ENCODE data around the gene SMARCD1. TPM values are rescaled to one million over a fixed set of nuclear protein-coding genes. Genes with fewer than 3 reads are reported as not detected.
"Not testable (repeated sequence)": the region's sequence is repeated elsewhere in the genome, so short reads cannot be mapped to it uniquely, and the experiment has no call there.

SMARCD1 gene
- total RNA-seq, 1 donor from 2014 or later = 49.3 TPM

DNA sequence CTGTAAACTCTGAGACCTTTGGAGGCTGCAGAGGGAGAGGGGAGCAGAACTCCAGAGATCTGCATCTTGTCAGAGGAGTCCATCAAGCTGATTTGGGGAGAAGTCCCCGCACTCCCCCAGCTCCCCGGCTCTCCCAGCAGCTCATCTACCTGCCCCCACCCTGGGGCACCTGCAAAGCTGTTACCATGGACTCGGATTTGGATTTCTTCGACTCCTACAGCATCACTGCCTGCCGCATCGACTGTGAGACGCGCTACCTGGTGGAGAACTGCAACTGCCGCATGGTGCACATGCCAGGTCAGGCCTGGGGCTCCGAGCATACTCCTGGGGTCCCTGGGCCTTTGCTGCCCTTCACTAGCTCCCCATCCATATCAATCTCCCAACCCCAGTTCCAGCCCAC lies 6.9 kb upstream of the SMARCD1 start:
- DNase-seq = no peak

DNA sequence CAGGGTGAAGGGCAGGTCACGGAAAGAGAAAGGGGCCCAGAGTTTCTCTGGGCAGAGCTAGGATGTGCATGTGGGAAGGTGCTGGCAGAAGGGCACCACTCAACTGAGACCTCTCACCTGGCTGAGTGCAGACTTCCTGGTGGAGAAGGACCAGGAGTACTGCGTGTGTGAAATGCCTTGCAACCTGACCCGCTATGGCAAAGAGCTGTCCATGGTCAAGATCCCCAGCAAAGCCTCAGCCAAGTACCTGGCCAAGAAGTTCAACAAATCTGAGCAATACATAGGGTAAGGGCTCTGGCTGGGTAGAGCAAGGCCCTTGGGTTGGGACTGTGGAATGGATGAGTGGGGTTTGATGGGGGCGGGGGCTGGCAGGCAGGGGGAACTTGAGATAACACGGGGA lies 5.4 kb upstream of the SMARCD1 start:
- DNase-seq = no peak

DNA sequence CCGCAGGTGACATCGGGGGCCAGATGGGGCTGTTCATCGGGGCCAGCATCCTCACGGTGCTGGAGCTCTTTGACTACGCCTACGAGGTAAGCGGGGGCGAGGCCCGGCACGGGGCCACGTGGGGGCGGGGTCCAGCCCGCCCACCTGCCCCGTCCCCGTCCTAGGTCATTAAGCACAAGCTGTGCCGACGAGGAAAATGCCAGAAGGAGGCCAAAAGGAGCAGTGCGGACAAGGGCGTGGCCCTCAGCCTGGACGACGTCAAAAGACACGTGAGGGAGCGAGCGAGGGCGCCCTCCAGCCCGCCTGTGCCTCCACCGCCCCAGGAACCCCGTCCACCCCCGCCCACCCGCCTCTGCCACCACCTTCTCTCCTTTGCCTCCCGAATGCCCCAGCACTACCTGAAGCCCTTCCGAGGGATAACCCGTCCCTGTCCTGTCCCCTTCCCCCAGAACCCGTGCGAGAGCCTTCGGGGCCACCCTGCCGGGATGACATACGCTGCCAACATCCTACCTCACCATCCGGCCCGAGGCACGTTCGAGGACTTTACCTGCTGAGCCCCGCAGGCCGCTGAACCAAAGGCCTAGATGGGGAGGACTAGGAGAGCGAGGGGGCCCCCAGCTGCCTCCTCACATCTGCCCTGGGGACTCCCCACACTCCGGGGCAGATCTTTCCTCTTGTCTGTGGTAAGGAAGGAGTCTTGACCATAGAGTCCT lies 3.9 kb upstream of the SMARCD1 start:
- no peak for DNase-seq

DNA sequence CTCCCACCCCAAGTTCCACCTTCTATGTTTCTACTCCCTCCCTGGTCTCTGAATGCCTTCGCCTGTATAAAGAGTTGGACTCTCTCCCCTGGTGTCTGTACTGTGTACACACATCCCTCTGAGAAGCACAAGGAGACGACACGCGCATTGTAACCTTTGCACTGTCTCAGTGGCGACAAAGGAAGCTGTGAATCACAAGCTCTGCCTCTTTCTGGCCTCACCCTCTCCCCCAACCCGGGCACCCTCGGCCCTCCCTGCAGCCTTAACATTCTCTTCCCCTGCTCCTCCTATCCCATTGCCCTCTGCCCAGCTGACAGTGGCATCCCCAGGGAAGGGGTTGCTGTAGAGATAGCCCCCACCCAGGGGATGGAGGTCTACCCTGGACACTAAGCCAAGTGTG lies 2.5 kb upstream of the SMARCD1 start:
- DNase-seq = no peak

DNA sequence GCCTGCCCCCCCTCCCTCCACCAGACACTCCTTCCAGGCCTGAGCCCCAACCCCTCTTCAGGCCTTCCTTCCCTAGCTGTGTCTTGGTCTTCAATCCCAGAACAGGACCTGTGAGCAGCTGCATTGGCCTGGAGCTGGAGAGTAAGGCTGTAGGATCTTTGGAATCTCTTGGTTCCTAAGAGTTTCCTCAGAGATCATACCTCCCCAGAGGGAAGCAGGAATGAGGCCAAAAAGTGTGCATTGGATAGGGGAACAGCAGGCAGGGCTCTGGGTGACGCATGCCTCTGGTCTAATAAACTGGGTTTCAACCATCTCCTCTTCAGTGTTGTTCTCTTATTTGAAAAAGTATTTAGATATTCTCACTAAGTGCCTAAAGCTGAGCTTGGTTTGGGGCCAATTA lies 1.8 kb upstream of the SMARCD1 start:
- DNase-seq = no peak

DNA sequence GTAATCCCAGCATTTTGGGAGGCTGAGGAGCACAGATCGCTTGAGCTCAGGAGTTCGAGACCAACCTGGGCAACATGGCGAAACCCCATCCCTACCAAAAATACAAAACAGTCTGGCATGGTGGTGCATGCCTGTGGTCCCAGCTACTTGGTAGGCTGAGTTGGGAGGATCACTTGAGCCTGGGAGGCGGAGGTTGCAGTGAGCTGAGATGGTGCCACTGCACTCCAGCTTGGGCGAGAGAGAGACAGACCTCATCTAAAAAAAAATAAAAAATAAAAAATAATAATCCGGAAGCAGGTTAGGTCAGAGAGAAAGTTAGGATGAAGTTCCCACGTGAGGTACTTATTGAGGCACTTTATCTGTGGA lies 750 bp upstream of the SMARCD1 start:
- not testable (repeated sequence) for DNase-seq

DNA sequence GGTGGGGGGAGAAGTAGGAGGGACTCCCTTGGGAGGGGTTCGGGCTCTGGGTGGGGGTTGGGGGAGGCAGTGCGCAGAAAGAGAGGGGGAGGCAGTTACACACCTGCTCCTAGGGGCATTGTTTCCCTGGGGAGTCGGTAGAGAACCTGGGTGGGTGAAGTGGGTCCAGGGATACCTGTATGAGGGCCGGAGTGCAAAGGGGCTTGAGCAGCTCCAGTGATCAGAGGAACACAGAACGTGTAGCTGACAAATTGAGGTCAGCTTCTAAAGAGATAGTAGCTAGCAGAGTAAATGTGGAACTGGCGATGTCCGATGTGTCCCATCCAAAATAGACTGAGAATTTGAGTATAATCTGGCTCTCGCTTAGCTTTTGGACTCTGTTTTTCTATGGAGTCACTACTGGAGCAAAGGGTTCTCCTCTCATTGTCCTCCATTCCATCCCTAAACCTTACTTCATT lies 502 bp downstream of the SMARCD1 start:
- DNase-seq = no peak

DNA sequence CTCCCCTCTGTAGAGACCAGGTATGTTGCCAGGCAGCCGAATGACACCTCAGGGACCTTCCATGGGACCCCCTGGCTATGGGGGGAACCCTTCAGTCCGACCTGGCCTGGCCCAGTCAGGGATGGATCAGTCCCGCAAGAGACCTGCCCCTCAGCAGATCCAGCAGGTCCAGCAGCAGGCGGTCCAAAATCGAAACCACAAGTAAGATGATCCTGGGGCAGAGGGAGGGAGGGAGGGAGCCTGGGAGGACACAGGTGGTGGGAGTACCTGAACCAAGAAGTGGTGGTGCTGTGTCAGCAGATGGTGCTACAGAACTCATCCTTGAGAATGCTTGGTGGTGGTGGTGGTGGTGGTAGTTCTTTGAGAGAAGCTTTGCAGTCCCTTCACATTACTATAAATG lies 1.0 kb downstream of the SMARCD1 start:
- no peak for DNase-seq

DNA sequence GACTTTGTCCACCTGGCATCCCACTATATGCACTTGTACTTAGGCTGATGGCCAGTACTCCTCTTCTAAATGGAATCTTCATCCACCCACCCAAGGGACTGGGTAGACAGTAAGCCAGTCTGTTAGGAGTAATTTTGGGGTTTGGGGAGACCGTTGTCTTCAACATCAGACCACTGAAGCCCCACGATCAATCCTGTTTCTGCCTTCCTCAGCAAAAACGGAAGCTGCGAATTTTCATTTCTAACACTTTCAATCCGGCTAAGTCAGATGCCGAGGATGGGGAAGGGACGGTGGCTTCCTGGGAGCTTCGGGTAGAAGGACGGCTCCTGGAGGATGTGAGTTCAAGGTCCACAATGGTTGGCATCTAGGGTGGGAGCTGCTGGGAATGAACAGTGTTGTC lies 2.0 kb downstream of the SMARCD1 start:
- no peak for DNase-seq

DNA sequence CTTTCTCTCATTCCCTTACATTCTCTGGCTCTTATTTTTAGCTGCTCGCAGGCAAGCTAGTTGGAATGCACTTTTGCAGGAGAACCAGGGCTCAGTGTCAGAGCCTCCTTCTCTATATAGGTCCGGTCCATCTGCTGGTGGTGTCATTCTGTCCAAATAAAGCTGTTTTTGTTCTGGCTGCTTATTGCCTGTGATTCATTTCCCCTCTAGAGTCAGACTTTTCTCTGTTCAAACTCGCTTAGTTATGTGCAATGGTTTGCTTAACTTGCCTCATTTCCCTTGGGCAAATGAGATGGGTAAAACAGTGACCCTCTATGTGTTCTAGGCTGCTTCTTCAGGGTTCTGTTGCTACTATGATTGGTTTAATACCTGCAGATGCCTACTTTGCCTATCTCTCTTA lies 2.9 kb downstream of the SMARCD1 start:
- no peak for DNase-seq

DNA sequence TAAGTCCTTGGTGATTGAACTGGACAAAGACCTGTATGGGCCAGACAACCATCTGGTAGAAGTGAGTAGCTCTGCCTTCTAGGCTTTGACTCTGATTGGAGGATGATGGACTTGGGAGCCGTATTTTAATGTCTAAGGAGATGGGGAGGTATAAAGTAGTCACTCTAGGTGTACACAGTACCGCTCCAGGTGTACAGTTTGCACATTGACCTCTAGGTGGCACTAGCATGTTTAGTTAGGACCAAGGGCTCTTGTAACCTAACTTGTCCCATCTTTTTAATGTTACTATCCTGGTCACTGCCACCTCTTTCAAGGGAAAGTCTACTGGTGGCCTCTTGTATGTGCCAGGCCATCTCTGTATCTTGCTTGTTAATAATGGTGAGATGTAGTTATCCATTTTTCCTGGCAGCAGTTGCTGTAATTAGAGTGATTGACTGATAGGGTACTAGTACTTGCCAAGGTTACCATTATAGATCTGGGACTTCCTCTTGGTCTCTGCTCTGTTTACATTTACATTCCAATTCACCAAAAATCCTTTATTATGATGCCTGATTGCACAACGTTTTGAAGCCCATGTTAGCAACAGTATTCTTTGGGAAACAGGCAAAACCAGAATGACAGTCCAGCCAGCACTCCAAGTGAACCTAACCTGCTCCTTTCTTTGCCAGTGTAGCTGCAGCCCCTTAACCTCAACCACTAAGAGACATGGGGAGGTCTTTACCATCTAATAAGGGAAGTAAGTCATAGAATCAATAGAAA lies 3.6 kb downstream of the SMARCD1 start:
- DNase-seq = no peak

DNA sequence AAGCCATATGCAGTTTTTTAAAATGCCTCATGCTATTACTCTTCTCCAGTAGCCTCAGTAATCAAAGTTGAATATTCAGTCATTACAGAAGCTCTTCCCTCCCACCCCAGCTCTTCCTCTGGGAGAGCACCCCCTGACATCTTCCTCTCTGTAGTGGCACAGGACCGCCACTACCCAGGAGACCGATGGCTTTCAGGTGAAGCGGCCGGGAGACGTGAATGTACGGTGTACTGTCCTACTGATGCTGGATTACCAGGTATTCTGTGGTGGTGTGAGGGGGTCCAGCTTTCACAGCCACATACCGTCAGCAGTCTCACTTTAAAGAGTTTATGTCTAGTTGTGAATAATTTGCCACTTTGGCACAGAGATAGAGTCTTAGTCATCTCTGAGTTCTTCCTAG lies 4.6 kb downstream of the SMARCD1 start:
- DNase-seq = no peak

DNA sequence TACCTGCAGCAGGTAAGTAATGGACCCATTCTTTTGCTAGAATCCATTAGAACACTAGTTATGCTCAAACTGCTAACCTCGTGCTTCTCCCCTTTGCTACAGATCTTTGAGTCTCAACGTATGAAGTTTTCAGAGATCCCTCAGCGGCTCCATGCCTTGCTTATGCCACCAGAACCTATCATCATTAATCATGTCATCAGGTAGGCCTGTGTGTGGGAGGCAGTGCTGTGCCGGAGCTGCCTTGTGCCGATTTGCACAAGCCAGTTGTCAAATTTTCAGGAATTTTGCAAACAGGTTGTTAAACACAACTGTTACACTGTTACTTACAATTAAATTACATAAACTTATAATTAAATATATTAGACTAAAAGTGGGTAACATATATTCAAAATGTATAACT lies 5.2 kb downstream of the SMARCD1 start:
- DNase-seq = no peak

DNA sequence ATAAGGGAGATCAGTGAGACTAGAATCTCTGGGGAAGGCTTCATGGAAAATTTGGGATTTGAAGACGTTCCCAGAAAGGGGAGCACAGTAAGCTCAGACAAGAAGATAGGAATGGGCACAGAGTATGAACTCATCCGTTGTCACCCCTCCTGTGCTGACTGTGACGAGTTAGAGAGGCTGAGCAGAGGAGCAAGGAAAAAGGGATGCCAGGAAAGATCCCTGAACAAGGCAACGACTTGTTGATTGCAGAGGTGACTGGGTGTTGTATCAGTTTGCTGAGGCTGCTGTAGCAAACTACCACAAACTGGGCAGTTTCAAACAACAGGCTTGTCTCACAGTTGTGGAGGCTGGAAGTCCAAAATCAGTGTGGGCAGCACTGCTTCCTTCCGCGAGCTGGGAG lies 12.8 kb downstream of the SMARCD1 start:
- no peak for DNase-seq

DNA sequence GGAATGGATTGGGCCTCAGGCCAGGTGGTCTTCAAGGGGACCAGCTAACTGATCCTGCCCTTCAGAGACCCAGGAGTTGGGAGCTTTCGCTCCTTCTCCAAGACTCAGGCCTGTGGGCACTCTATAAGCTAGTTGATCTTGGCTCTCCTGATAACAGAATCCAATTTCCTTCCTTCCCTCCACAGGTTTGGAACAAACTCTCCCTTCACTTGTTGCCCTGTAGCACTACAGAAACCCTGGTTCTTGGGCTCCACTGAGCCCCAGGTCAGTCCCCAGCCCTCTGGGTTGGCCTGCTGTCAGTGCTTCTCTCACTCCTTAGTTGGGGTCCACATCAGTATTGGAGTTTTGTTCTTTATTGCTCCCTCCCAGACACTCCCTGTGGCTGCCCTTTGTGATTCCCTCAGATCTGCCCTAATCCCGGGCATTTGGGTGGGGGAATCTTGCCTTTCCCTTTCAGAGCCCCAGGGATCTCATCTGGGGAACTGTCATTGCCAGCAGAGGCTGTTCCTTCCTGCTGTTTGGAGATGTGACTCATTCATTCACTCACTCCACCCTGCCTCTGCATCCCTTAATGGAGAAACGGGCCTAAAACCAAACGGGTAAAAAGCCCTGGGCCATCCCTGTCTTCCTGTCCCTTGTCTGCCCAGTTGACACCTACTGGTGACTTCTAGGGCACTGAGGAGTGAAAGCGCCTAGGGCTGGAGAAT lies 14.3 kb downstream of the SMARCD1 start:
- DNase-seq = no peak

DNA sequence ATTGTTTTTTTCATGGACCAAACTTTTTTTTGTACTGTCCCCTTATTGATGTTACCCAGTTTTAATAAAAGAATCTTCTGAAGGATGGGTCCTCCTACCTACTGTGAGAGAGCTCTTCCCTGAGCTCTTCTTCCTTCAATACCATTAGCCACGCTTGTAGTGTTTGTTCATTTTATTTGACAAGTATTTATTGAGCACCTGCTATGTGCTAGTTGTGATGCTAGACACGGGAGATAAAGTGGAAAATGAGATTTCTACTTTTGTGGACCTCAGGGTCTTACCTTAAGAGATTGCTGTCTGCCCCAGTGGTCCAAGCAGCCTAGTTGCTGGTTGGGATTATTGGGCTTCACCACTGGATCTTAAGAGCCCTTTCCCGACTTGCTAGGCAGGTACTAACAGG lies 15.4 kb downstream of the SMARCD1 start:
- DNase-seq = no peak

DNA sequence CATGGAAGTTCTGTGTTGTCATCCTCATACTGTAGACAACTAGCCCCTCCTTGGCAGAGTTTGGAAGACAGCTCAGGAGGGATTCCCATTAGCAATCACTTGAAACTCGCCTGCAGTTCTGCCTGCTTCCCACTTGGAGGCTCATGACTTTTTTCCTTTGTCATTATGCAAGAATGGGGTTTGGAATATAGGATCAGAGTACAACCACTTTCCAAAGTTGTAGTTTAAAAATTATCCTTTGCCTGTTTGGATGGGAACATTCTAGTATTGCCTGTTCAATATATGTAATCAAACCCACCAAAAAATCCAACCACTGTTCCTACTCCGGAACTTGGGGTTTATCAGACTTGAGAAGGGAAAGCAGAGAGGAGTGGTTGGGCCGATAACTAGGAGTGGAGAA lies 16.5 kb downstream of the SMARCD1 start:
- DNase-seq = no peak

DNA sequence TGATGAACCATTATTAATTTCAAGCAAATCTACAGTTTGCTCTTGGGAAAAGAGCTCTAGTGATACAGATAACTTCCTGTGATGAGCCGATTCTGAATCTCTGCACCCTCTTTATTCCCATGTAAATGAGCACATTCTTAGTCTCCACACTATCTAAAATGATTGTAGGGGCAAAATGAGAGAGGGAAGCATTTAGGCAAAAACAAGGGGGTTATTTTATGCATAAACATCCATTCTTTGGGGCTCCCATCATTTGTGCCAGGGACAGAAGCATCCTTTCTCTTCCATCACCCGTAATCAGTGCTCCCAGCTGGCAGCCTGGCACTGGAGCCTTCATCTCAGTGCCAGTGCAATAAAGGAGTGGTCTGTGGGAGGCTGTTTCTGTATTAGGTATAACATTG lies 17.0 kb downstream of the SMARCD1 start:
- peak; percentile 28 for DNase-seq

DNA sequence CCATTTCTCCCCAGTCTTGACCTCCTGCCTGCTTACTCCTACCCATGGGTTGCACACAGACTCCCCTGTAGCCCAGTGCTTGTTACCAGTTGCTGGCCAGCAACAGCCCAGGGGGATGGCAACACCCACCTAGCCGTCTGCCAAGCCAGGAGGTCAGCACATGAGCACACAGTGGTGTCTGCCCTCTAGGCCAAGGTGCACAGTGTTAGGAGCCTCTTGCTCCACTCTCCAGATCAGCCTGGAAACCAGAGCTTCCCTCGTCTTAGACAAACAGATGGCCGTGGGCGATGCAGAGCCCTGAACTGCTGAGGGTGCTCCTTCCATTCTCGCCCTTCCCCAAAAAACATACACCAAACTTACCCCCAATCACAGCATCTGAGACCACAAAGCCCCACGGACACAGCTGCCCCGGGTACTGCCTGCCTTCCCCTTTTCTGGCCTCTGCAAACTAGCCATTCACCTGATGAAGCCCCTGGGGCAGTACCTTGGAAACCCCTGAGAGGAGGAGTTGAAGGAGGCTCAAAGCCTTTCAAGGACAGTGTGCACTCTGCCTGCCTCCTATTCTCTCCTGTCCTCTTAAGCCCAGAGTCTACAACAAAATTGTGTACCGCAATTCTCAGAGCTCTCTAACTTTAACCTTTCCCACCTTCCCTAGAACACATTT lies 17.6 kb downstream of the SMARCD1 start:
- DNase-seq = no peak

DNA sequence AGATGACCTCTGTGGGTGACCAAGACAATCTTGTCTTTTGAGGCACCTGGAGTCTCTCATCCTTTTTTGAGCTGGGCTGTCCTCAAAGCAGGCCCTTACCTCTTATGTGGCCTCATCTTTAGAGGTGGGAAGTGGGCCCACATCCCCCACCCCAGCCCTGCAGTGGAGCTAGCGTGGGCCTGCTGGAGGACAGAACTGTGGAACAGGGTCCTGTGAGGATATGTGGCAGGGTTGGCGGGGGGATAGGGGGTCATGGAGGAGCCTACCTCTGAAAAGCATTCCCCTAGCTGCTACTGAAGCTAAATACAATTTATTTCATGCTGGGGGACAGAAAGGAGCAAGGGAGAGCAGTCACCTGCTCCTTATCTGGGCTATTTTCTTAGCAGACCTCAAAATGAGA lies 18.2 kb downstream of the SMARCD1 start:
- DNase-seq = no peak

DNA sequence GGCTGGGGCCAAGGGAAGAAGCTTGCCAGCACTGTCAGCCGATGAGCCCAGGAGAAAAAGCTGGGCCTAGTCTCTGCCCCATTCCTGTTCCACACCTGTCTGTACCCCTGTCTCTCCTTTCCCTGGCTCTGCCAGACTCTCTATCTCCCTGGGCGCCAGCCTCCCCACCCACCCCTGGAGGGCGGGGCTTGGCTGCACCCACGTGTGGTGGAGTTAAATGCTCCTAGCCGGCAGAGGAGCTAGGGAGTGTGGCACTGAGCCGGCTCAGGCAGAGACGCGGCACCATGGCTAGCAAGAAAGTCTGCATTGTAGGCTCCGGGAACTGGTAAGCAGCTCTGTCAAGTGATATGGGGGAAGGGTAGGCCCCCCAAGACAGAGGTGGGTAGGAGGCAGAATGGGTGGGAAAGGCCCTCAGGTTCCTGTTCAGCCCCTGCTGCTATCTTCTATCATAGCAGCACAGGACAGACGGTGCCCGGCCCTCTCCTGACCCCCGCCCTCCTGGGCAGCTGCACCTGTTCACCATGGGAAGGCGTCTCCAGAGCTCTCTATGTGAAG lies 18.7 kb downstream of the SMARCD1 start, which contains the start of gene GPD1:
Gene GPD1 (plus strand): TSS at position 242 of the 555 bp plus-strand sequence. CDS start 43 bp downstream, at position 285.
- DNase-seq = peak; percentile 71

All from occipital lobe (tissue), 2 donors.